H1 (cell line): ENCODE measurements around the gene VWA7. TPM values are rescaled to one million over a fixed set of nuclear protein-coding genes. Genes with fewer than 3 reads are reported as not detected.

Experiments
- ATF2 ChIP-seq: IDR thresholded peaks from 2 replicates; pipeline ENCODE4 v1.6.1; 2012; ENCODE audit warnings: low read length, inconsistent platforms
- BACH1 ChIP-seq: IDR thresholded peaks from 2 replicates; pipeline ENCODE4 v1.6.1; 2012; ENCODE audit warnings: low read length, improper control_type of control experiment
- CHD1 ChIP-seq: IDR thresholded peaks from 2 replicates; pipeline ENCODE4 v1.6.1; 2012; ENCODE audit warnings: low read depth, low read length, improper control_type of control experiment
- CHD2 ChIP-seq: IDR thresholded peaks from 2 replicates; pipeline ENCODE4 v1.6.1; 2012; ENCODE audit warnings: low read length, improper control_type of control experiment
- EGR1 ChIP-seq: IDR thresholded peaks from 2 replicates; pipeline ENCODE4 v1.6.1; 2011; ENCODE audit warnings: low read depth, low read length, borderline replicate concordance
- SAP30 ChIP-seq: fragments of 300-600 bp; sonication (generic); IDR thresholded peaks from 2 replicates; pipeline ENCODE4 v1.7.1; 2012; ENCODE audit warnings: low read length, moderate library complexity, mild to moderate bottlenecking, inconsistent platforms; ENCODE audit not compliant: insufficient read depth, insufficient replicate concordance
- SIRT6 ChIP-seq: IDR thresholded peaks from one replicate; pipeline ENCODE4 v1.7.1; 2012; ENCODE audit warnings: low read length, inconsistent platforms
- SP1 ChIP-seq: IDR thresholded peaks from 2 replicates; pipeline ENCODE4 v1.6.1; 2011; ENCODE audit warnings: low read depth, low read length
- SRF ChIP-seq: IDR thresholded peaks from 2 replicates; pipeline ENCODE4 v1.6.1; 2011; ENCODE audit warnings: mild to moderate bottlenecking, low read depth, low read length, moderate library complexity
- TBP ChIP-seq: IDR thresholded peaks from 2 replicates; pipeline ENCODE4 v1.6.1; 2011; ENCODE audit warnings: low read depth, low read length, improper control_type of control experiment
- polyA plus RNA-seq, 7 experiments: library from polyadenylated mRNA; depleted of rRNA in 3 of 7; stranded (reverse) in 5 of 7; unstranded in 2 of 7; fragments of >200 nt in 5 of 7; fragments of 200-250 nt in 2 of 7; gene quantifications; 1 replicate in 5 of 7; 2 replicates in 1 of 7; 4 replicates in 1 of 7; pipeline versions ENCODE4 v1.2.1 to v1.2.3, GENCODE V29; 2011 to 2013; ENCODE audit warnings: missing spikeins in 2 of 7, mixed read lengths in 2 of 7
- total RNA-seq: library from RNA; stranded (reverse); fragmentation: NEBNext Ultra II Directional; extraction: Animal tissue kit (Norgen Biotek cat#: 25700); gene quantifications from 2 replicates; pipeline ENCODE4 v1.2.1, GENCODE V29; 2021

VWA7 gene
- total and polyA plus RNA-seq, 2 of the 8 experiments (the other 6 are each of a cell fraction or from before 2014, with no cell fraction given): 0.82 to 2.1 TPM

- TF ChIP-seq ATF2 (0 out of 2 replicates have a peak, but pooled peaks have one; percentile 26), TBP (peak; percentile 58; the same call in 1 of the 2 replicates), BACH1 (no peak), SRF (0 out of 2 replicates have a peak, but pooled peaks have one; percentile 0), SIRT6 (no peak), CHD1 (no peak), EGR1 (peak; percentile 45; the same call in 1 of the 2 replicates), CHD2 (peak; percentile 50; the same call in 1 of the 2 replicates), SAP30 (no peak), SP1 (no peak)
These were observed 18.6 kb upstream of the VWA7 start, which contains the start of gene VARS1 (continued) for GRCh38 chr6:31795616-31796298.
